Measurements from ENCODE around the gene MAP3K20.

MAP3K20 gene

GRCh38 chr2:173051463-173052215 is 24.0 kb upstream of the MAP3K20 start:
- no peak for DNase-seq (ENCODE audit: low read depth in 2 of 2)

GRCh38 chr2:173053043-173053699 is 22.5 kb upstream of the MAP3K20 start:
- DNase-seq (ENCODE audit: low read depth in 2 of 2): no peak

GRCh38 chr2:173054466-173054865 is 21.2 kb upstream of the MAP3K20 start:
- no peak for DNase-seq (ENCODE audit: low read depth in 2 of 2)

GRCh38 chr2:173056705-173057364 is 18.8 kb upstream of the MAP3K20 start:
- no peak for DNase-seq (ENCODE audit: low read depth in 2 of 2)

GRCh38 chr2:173058097-173058496 is 17.5 kb upstream of the MAP3K20 start:
- no peak for DNase-seq (ENCODE audit: low read depth in 2 of 2)

GRCh38 chr2:173058673-173059072 is 17.0 kb upstream of the MAP3K20 start:
- DNase-seq (ENCODE audit: low read depth in 2 of 2): no peak

- no peak for DNase-seq (ENCODE audit: low read depth in 2 of 2)
These were observed 16.4 kb upstream of the MAP3K20 start for GRCh38 chr2:173059292-173059691.

- DNase-seq (ENCODE audit: low read depth in 2 of 2): no peak
These were observed 15.6 kb upstream of the MAP3K20 start for GRCh38 chr2:173059971-173060461.

GRCh38 chr2:173062801-173063200 is 12.8 kb upstream of the MAP3K20 start:
- DNase-seq (ENCODE audit: low read depth in 2 of 2): no peak

- DNase-seq (ENCODE audit: low read depth in 2 of 2): no peak
These were observed 11.4 kb upstream of the MAP3K20 start for GRCh38 chr2:173064151-173064805.

GRCh38 chr2:173066887-173067676 is 8.6 kb upstream of the MAP3K20 start:
- DNase-seq (ENCODE audit: low read depth in 2 of 2): no peak

GRCh38 chr2:173075056-173075780 is 428 bp upstream of the MAP3K20 start:
- no peak for DNase-seq (ENCODE audit: low read depth in 2 of 2)

GRCh38 chr2:173076581-173077345 is 1.1 kb downstream of the MAP3K20 start:
- DNase-seq (ENCODE audit: low read depth in 2 of 2): no peak

GRCh38 chr2:173077506-173078177 is 2.0 kb downstream of the MAP3K20 start:
- no peak for DNase-seq (ENCODE audit: low read depth in 2 of 2)

GRCh38 chr2:173079141-173079540 is 3.5 kb downstream of the MAP3K20 start:
- no peak for DNase-seq (ENCODE audit: low read depth in 2 of 2)

GRCh38 chr2:173079973-173080860 is 4.6 kb downstream of the MAP3K20 start:
- DNase-seq (ENCODE audit: low read depth in 2 of 2): no peak

- no peak for DNase-seq (ENCODE audit: low read depth in 2 of 2)
These were observed 11.0 kb downstream of the MAP3K20 start for GRCh38 chr2:173086518-173087213.

GRCh38 chr2:173087214-173087581 is 11.6 kb downstream of the MAP3K20 start:
- no peak for DNase-seq (ENCODE audit: low read depth in 2 of 2)
